CD4-positive, alpha-beta memory T cell (primary cell): Measurements from ENCODE around the gene ZNRF3. TPM values are rescaled to one million over a fixed set of nuclear protein-coding genes. Genes with fewer than 3 reads are reported as not detected.

Source experiments
- CTCF ChIA-PET: fragments of 350-600 bp; sonication (Branson Sonifier 250); formaldehyde crosslinking; loops from one replicate; lab custom pipeline; 2021; ENCODE audit warnings: inconsistent platforms; ENCODE audit not compliant: partially characterized antibody; lab: Charles Lee
- POLR2A ChIA-PET: fragments of 350-600 bp; sonication (Branson Sonifier 250); formaldehyde crosslinking; loops from one replicate; lab custom pipeline; 2021; ENCODE audit not compliant: partially characterized antibody; lab: Charles Lee
- DNase-seq, 5 donors: peaks; one replicate each; pipeline versions ENCODE4 v3.0.0 to v3.0.0-alpha.2; 2020 to 2022; ENCODE audit warnings: mixed read lengths in 1 of 5
- H3K27ac ChIP-seq: one replicate; pipeline ENCODE4 v1.7.0; 2013; ENCODE audit warnings: low read depth, low read length
- H3K27me3 ChIP-seq: 2 replicates; pipeline ENCODE4 v1.7.0; 2013; ENCODE audit warnings: mild to moderate bottlenecking, low read length, moderate library complexity; ENCODE audit not compliant: insufficient read depth
- H3K36me3 ChIP-seq: 2 replicates; pipeline ENCODE4 v1.7.0; 2013; ENCODE audit warnings: mild to moderate bottlenecking, low read length, moderate library complexity; ENCODE audit not compliant: insufficient read depth
- H3K4me1 ChIP-seq: 2 replicates; pipeline ENCODE4 v1.7.0; 2013; ENCODE audit warnings: mild to moderate bottlenecking, low read length, moderate library complexity; ENCODE audit not compliant: insufficient read depth
- H3K4me3 ChIP-seq, 2 donors: one replicate each; pipeline ENCODE4 v1.7.0; 2013; ENCODE audit warnings: low read length in 2 of 2, mild to moderate bottlenecking in 1 of 2
- H3K9me3 ChIP-seq, 2 donors: one replicate each; pipeline ENCODE4 v1.7.0; 2013; ENCODE audit warnings: low read length in 2 of 2, control low read depth in 1 of 2; ENCODE audit not compliant: control insufficient read depth in 1 of 2
- H3K27ac Mint-ChIP-seq, 7 donors: one replicate each; pipeline ENCODE4 v1.8.0; 2020 to 2021; ENCODE audit warnings: mixed read lengths in 7 of 7, mild to moderate bottlenecking in 6 of 7, inconsistent platforms in 3 of 7, moderate library complexity in 3 of 7
- H3K27me3 Mint-ChIP-seq, 2 donors: one replicate each; pipeline ENCODE4 v1.8.0; 2020 to 2021; ENCODE audit warnings: mixed read lengths in 2 of 2
- H3K36me3 Mint-ChIP-seq, 2 donors: one replicate each; pipeline ENCODE4 v1.8.0; 2020 to 2021; ENCODE audit warnings: mixed read lengths in 2 of 2, inconsistent platforms in 1 of 2, mild to moderate bottlenecking in 1 of 2
- H3K4me1 Mint-ChIP-seq, 4 donors: one replicate each; pipeline ENCODE4 v1.8.0; 2020 to 2021; ENCODE audit warnings: mixed read lengths in 4 of 4, mild to moderate bottlenecking in 1 of 4
- H3K4me3 Mint-ChIP-seq, 8 donors: one replicate each; pipeline ENCODE4 v1.8.0; 2020 to 2021; ENCODE audit warnings: mixed read lengths in 8 of 8, mild to moderate bottlenecking in 7 of 8, moderate library complexity in 6 of 8, inconsistent platforms in 3 of 8
- H3K9me3 Mint-ChIP-seq, 8 donors: one replicate each; pipeline ENCODE4 v1.8.0; 2020 to 2021; ENCODE audit warnings: mixed read lengths in 8 of 8, mild to moderate bottlenecking in 5 of 8, inconsistent platforms in 3 of 8, moderate library complexity in 1 of 8
- intact Hi-C: fragments of 100-400 bp; cut with micrococcal nuclease; formaldehyde crosslinking; loops from one replicate; pipeline ENCODE4 v1.15.1; 2023
- polyA plus RNA-seq, 2 donors: library from polyadenylated mRNA; unstranded; fragments of 300-500 nt; fragmentation: Illumina TruSeq; gene quantifications; one replicate each; pipeline ENCODE4 v1.2.3, GENCODE V29; 2021
- total RNA-seq, 2 experiments: library from RNA; stranded (reverse); gene quantifications; one replicate each; pipeline ENCODE4 v1.2.3, GENCODE V29; 2021

Gene ZNRF3
- total and polyA plus RNA-seq, 4 experiments from 2014 or later, result 0.11 to 0.89 (median 0.70) TPM; not detected in 1

DNA sequence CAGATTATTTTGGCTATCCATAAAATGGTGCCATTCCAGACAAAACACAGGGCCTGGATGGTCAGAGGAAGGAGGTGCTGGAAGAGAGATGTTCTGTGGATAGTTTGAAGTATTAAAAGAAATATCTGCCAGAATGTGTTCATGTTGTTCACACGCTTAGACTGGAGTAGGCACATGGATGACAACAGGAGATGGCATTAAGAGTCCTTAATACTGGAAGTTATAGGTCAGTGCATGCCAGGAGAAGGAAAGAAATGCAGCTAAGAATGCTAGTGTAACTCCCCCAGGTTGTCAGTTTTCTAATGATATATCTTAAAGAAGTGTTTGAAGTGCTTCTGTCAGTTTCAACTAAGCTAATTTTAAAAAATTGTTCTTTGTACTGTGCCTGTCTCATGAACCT, 209.7 kb downstream of the ZNRF3 start:
- Mint-ChIP-seq H3K4me3 (no peak overlapping the region), H3K27me3 (peaks cover 16% of the 10 kb centered on the region in 2 donors), H3K27ac (no peak overlapping the region), H3K9me3 (no peaks in the 10 kb centered on the region), H3K36me3 (no peaks in the 10 kb centered on the region), H3K4me1 (no peaks in the 10 kb centered on the region)
- H3K4me1 ChIP-seq, result no peaks in the 10 kb centered on the region
- H3K27me3 ChIP-seq, result no peaks in the 10 kb centered on the region
- H3K4me3 ChIP-seq, result no peak overlapping the region
- H3K27ac ChIP-seq, result no peak overlapping the region
- H3K9me3 ChIP-seq, result no peaks in the 10 kb centered on the region
- no peak for DNase-seq
- CTCF ChIA-PET, result interaction anchor here (0.6 kb wide), 1 partner anchor 14 kb away, joined by 3 read pairs; no protein-coding TSS in a partner anchor
- POLR2A ChIA-PET, result no interaction called here
- H3K36me3 ChIP-seq, result no peaks in the 10 kb centered on the region
- intact Hi-C loops, result no loop called here

DNA sequence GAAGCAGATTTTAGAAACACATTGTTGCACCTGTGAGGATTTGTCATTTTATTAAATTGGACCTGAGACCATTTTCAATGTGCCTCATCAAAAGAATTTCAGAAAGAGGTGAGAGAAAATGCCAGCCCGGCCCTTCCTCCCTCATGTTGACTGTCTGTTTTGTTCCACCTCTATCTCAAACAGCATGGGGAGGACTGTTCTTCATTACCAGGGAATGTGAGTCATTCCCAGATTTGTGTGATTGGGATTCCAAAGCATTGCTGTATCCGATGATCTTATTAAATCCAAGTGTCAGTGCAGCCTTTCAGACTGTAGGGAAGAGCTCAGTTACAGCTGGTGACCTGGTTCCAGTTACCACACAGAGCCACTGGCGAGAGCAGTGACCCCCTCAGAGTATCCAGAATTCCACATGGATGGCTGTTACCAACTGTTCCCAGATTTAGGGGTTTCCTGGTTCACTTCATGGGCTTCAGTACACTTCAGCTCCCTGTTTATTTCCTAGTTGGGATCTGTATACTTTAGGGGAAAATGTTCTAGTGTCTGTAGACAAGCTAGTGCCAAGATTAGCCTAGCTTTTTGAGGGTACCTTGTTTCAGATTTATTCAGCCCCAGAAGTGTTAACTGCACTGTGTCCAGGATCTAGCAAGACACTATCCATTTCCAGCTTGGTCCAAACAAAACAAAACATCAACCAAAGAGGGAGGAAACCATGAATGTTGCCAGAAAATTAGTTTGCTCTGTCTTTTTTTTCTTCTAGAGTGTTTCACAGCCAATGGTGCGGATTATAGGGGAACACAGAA, 210.3 kb downstream of the ZNRF3 start:
- Mint-ChIP-seq H3K4me3 (no peak overlapping the region), H3K27ac (no peak overlapping the region)
- POLR2A ChIA-PET, result no interaction called here

DNA sequence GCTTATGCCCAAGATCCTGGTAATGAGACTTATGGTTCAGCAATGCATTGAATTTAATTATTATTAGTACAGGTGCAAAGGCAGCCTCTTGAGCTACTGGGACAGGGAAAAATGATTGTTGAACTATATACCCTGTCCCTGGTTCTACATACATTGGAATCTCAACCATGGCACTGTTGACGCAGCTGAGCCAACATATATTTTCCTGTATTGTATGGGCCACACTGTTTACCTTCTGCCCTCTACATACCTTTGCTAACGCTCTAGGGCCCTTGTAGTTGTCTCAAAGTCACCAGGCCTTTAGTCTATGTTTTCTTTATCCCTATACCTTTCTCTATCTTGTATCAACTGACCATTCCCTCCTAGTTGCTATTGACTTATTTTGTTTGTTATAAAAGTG, 212.1 kb downstream of the ZNRF3 start:
- H3K36me3 Mint-ChIP-seq, result no peaks in the 10 kb centered on the region
- intact Hi-C loops, result no loop called here
- H3K4me1 Mint-ChIP-seq, result no peaks in the 10 kb centered on the region
- peaks cover 7 to 8% of the 10 kb centered on the region in 2 donors for H3K27me3 Mint-ChIP-seq
- no peak for DNase-seq
- H3K4me3 Mint-ChIP-seq, result no peak overlapping the region
- ChIA-PET POLR2A (interaction anchor here (0.7 kb wide), 1 partner anchor 509 kb away, joined by 3 read pairs; no protein-coding TSS in a partner anchor), CTCF (interaction anchor here (0.6 kb wide), 1 partner anchor 140 kb away, joined by 3 read pairs; no protein-coding TSS in a partner anchor)
- no peak overlapping the region for H3K27ac ChIP-seq
- no peaks in the 10 kb centered on the region for H3K9me3 ChIP-seq
- no peak overlapping the region for H3K27ac Mint-ChIP-seq
- no peaks in the 10 kb centered on the region for H3K36me3 ChIP-seq
- no peaks in the 10 kb centered on the region for H3K4me1 ChIP-seq
- H3K9me3 Mint-ChIP-seq, result no peaks in the 10 kb centered on the region
- H3K27me3 ChIP-seq, result no peaks in the 10 kb centered on the region
- no peak overlapping the region for H3K4me3 ChIP-seq

More for the DNA sequence above, 210.3 kb downstream of the ZNRF3 start:
- no peaks in the 10 kb centered on the region for H3K9me3 ChIP-seq
- no peaks in the 10 kb centered on the region for H3K36me3 ChIP-seq
- H3K27ac ChIP-seq, result no peak overlapping the region
- CTCF ChIA-PET, result interaction anchor here (0.6 to 0.9 kb wide), 2 partner anchors 15 to 18 kb away, joined by 3 read pairs; no protein-coding TSS in a partner anchor
- Mint-ChIP-seq H3K27me3 (peaks cover 15% of the 10 kb centered on the region in 2 donors), H3K4me1 (no peaks in the 10 kb centered on the region), H3K36me3 (no peaks in the 10 kb centered on the region), H3K9me3 (no peaks in the 10 kb centered on the region)
- no peaks in the 10 kb centered on the region for H3K27me3 ChIP-seq
- no peaks in the 10 kb centered on the region for H3K4me1 ChIP-seq
- no peak for DNase-seq
- intact Hi-C loops, result no loop called here
- H3K4me3 ChIP-seq, result no peak overlapping the region

DNA sequence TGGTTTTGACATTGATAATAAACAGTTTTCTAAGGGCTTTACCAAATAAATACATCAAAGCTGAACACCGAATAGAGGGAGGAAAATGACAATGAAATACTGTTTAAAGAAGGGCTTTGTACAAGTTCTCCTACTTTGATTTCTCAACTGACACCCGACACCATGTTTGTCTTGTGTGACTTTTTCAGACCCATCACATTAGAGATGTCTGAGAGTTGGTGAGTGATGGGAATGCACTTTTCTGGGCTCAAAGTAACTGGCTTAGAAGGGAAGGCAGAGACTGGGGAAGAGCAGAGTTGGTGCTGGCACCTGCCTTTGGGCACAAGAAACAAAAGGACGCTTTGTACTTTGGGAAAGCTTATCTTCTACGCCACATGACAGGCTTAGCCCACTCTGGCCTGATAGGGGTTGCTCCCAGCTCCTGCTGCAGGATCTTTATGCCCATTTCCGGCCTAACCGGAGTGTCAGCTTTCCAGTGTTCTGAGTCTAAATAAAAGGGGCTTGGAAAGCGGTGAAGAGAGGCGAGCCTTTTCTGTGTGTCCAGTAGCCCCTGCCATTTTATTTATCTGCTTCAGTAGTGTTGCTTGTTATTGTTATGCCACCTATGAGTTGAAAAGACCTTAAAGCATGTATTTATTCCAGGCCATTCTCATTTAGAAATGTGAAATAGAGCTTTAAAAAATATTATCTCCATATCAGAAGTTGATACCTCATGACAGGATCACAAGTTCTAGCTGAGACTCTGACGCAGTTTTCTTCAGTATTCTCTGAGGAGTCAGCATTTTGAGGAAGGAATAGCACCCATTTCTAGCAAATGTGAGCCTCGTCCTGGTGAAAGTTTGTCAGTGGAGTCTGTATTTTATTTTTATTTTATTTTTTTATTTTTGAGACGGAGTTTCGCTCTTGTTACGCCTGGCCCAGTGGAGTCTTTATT, 213.6 kb downstream of the ZNRF3 start:
- intact Hi-C loops, result no loop called here
- H3K27me3 ChIP-seq, result no peaks in the 10 kb centered on the region
- Mint-ChIP-seq H3K36me3 (no peaks in the 10 kb centered on the region), H3K9me3 (no peaks in the 10 kb centered on the region), H3K4me3 (no peak overlapping the region), H3K27ac (no peak overlapping the region), H3K4me1 (no peaks in the 10 kb centered on the region), H3K27me3 (peaks cover 2 to 4% of the 10 kb centered on the region in 2 donors)
- CTCF ChIA-PET, result no interaction called here
- no peak for DNase-seq
- no peaks in the 10 kb centered on the region for H3K9me3 ChIP-seq
- H3K27ac ChIP-seq, result no peak overlapping the region
- POLR2A ChIA-PET, result no interaction called here
- H3K4me3 ChIP-seq, result no peak overlapping the region
- H3K4me1 ChIP-seq, result no peaks in the 10 kb centered on the region
- H3K36me3 ChIP-seq, result no peaks in the 10 kb centered on the region

DNA sequence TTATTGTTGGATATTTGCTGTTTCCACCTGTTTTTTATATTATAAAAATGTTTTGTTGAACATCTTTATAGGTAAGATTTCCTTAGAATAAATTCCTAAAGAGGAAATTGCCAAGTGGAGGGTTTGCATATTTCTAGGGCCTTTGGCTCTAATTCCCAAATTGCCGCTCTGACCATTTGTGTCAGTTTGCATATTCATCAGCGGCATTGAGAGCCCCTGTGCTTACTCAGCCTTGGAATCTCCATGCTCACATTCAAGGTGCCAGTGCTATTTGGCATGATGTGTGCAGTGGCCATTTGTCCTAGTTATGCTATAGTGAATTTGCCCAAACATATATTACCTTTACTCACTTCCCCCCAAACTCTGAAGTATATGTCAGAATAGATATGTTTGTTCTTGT, 214.9 kb downstream of the ZNRF3 start:
- CTCF ChIA-PET, result no interaction called here
- intact Hi-C loops, result no loop called here
- H3K4me3 ChIP-seq, result no peak overlapping the region
- POLR2A ChIA-PET, result no interaction called here
- no peaks in the 10 kb centered on the region for H3K27me3 ChIP-seq
- Mint-ChIP-seq H3K9me3 (no peaks in the 10 kb centered on the region), H3K27ac (no peak overlapping the region), H3K36me3 (no peaks in the 10 kb centered on the region), H3K4me1 (no peaks in the 10 kb centered on the region), H3K27me3 (peaks cover 1 to 5% of the 10 kb centered on the region in 2 donors), H3K4me3 (no peak overlapping the region)
- no peak for DNase-seq
- H3K4me1 ChIP-seq, result no peaks in the 10 kb centered on the region
- no peaks in the 10 kb centered on the region for H3K36me3 ChIP-seq
- no peak overlapping the region for H3K27ac ChIP-seq
- H3K9me3 ChIP-seq, result no peaks in the 10 kb centered on the region

DNA sequence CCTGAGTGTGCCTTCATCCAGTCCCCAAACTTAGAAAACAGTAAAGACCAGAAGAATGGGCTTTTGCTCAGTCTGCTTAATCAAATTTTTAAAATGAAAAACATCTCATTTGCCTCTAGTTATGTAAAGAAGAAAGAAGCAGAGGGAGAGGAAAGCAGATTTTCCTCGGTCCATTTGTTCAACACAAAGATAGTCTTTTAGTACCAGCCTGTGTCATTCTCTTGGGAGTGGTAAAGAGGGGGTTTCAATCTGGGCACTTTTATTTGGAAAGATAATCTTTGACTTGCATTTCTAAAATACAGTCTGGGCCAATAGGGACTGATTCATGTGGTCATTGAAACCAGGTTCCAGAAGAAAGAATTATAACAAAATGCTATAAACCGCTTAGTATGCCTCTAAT, 218.9 kb downstream of the ZNRF3 start:
- Histone ChIP-seq H3K27ac (no peak overlapping the region), H3K4me3 (no peak overlapping the region), H3K27me3 (no peaks in the 10 kb centered on the region), H3K9me3 (no peaks in the 10 kb centered on the region), H3K36me3 (no peaks in the 10 kb centered on the region), H3K4me1 (no peaks in the 10 kb centered on the region)
- Mint-ChIP-seq H3K36me3 (no peaks in the 10 kb centered on the region), H3K4me3 (no peak overlapping the region), H3K4me1 (no peaks in the 10 kb centered on the region), H3K27ac (no peak overlapping the region), H3K27me3 (peaks cover 0 to 6% of the 10 kb centered on the region in 2 donors), H3K9me3 (no peaks in the 10 kb centered on the region)
- no peak for DNase-seq
- ChIA-PET CTCF (no interaction called here), POLR2A (no interaction called here)
- intact Hi-C loops, result no loop called here

DNA sequence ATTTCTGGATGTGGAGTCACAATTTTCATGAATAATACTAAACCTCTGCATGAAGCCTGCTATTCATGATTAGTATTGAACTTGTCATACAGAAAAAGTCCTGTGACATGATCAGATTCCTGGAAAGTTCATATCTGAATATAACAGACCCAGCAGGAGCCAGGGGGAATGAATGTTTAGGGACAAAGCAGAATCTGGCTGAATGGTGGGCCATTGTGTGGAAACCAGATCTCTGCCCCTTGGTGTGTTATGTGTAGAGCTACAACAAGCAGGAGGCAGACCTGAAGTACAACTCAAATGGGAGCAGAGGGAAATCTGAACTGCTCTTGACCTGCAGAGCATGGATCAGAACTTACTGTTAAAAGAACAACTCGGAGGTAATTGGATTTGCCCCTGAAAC, 219.7 kb downstream of the ZNRF3 start:
- no peak for DNase-seq
- ChIA-PET POLR2A (no interaction called here), CTCF (no interaction called here)
- intact Hi-C loops, result no loop called here
- Histone ChIP-seq H3K4me3 (no peak overlapping the region), H3K27ac (no peak overlapping the region), H3K27me3 (no peaks in the 10 kb centered on the region), H3K36me3 (no peaks in the 10 kb centered on the region), H3K9me3 (no peaks in the 10 kb centered on the region), H3K4me1 (no peaks in the 10 kb centered on the region)
- no peaks in the 10 kb centered on the region for H3K9me3 Mint-ChIP-seq
- H3K27ac Mint-ChIP-seq, result no peak overlapping the region
- H3K4me1 Mint-ChIP-seq, result no peaks in the 10 kb centered on the region
- H3K27me3 Mint-ChIP-seq, result peaks cover 0 to 7% of the 10 kb centered on the region in 2 donors
- H3K36me3 Mint-ChIP-seq, result no peaks in the 10 kb centered on the region
- H3K4me3 Mint-ChIP-seq, result no peak overlapping the region
